ENCODE data around the gene ZCCHC2.

The ZCCHC2 gene

DNA sequence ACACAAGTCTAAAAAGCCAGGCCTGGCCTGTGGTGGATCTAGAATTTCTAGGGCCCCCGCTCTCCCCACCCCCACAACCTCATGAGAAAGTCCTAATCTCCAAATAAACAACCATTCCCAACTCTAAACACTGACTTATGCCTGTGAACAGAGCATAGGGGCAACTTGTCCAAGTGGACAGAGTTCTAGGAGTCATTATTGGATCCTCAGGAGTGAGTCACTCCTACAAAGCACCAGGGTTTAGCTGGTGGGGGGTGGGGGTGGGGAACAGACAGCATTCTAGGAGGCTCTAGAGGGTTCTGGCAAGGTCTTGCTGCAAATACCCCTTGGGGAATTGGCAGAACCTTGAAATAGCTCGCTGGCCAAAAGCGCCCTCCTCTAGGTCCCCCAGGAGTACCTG lies 83.3 kb downstream of the ZCCHC2 start:
- Histone ChIP-seq H3K9ac (no peak overlapping the region), H3K27me3 (no peaks in the 10 kb centered on the region), H3K4me1 (peaks cover 6 to 53% (median 45%) of the 10 kb centered on the region in 10 experiments), H3K9me3 (replicated peaks in 1 of 11) (peaks cover 0 to 21% (median 11%) of the 10 kb centered on the region in 11 experiments; a peak in 16 of 22 replicates), H3K27ac (peak overlapping the region in 1 of 11 experiments; percentile 6; a peak in 1 of 22 replicates), H3K4me3 (no peak overlapping the region), H3K36me3 (no peaks in the 10 kb centered on the region), H3K4me2 (peak overlapping the region in 8 of 11 experiments; percentile 26 to 78 (median 56); a peak in 13 of 22 replicates), H4K20me1 (no peaks in the 10 kb centered on the region)
- TF ChIP-seq Cebpa-rat (IDR thresholded peaks at IDR 0.05), result no peak

DNA sequence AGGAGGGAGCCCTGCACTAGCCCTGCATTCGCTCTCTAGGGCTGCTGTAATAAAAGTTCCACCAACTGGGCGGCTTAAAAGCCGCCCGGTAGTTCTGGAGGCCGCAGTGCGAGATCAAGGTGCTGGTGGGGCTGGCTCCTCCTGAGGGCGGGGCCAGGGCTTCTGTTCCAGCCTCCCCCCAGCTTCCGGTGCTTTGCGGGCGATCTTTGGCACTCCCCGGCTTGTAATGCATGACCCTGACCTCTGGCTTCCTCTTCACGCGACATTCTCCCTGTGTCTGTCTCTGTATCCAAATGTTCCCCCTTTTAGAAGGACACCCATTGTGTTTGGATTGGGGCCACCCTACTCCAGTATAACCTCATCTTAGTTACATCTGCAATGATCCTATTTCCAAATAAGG lies 84.5 kb downstream of the ZCCHC2 start:
- no peaks in the 10 kb centered on the region for H4K20me1 ChIP-seq
- H3K4me2 ChIP-seq, result no peak overlapping the region
- H3K9me3 ChIP-seq (replicated peaks in 1 of 11), result peaks cover 0 to 14% (median 7%) of the 10 kb centered on the region in 11 experiments; a peak in 8 of 22 replicates
- H3K4me1 ChIP-seq, result peaks cover 16 to 65% (median 57%) of the 10 kb centered on the region in 10 experiments
- H3K4me3 ChIP-seq, result no peak overlapping the region
- H3K36me3 ChIP-seq, result no peaks in the 10 kb centered on the region
- H3K27me3 ChIP-seq, result 0 out of 22 replicates have a peak, but pooled peaks cover 0 to 8% (median 0%) of the 10 kb centered on the region in 11 experiments
- TF ChIP-seq Cebpa-rat (IDR thresholded peaks at IDR 0.05), result no peak
- H3K27ac ChIP-seq, result no peak overlapping the region
- no peak overlapping the region for H3K9ac ChIP-seq

- H3K27me3 ChIP-seq, result 0 out of 22 replicates have a peak, but pooled peaks cover 0 to 9% (median 0%) of the 10 kb centered on the region in 11 experiments
- H3K36me3 ChIP-seq, result no peaks in the 10 kb centered on the region
- TF ChIP-seq Cebpa-rat (IDR thresholded peaks at IDR 0.05), result no peak
- H3K27ac ChIP-seq, result no peak overlapping the region
- H3K4me1 ChIP-seq, result peaks cover 21 to 71% (median 63%) of the 10 kb centered on the region in 10 experiments
- no peaks in the 10 kb centered on the region for H4K20me1 ChIP-seq
- H3K4me2 ChIP-seq, result no peak overlapping the region
- H3K9me3 ChIP-seq (replicated peaks in 1 of 11), result peaks cover 0 to 14% (median 7%) of the 10 kb centered on the region in 11 experiments; a peak in 8 of 22 replicates
- H3K4me3 ChIP-seq, result no peak overlapping the region
- H3K9ac ChIP-seq, result no peak overlapping the region
Measured at GRCh38 chr18:62607708-62608428, 85.0 kb downstream of the ZCCHC2 start.

GRCh38 chr18:62609764-62610163 lies 86.9 kb downstream of the ZCCHC2 start:
- no peak for TF ChIP-seq Cebpa-rat (IDR thresholded peaks at IDR 0.05)
- 0 out of 22 replicates have a peak, but pooled peaks cover 0 to 9% (median 0%) of the 10 kb centered on the region in 11 experiments for H3K27me3 ChIP-seq
- H3K4me3 ChIP-seq, result no peak overlapping the region
- H3K9ac ChIP-seq, result no peak overlapping the region
- peaks cover 0 to 14% (median 6%) of the 10 kb centered on the region in 11 experiments; a peak in 7 of 22 replicates for H3K9me3 ChIP-seq (replicated peaks in 1 of 11)
- no peaks in the 10 kb centered on the region for H3K36me3 ChIP-seq
- no peak overlapping the region for H3K27ac ChIP-seq
- H3K4me1 ChIP-seq, result peaks cover 25 to 66% (median 58%) of the 10 kb centered on the region in 10 experiments
- H3K4me2 ChIP-seq, result peak overlapping the region in 7 of 11 experiments; percentile 24 to 75 (median 46); a peak in 11 of 22 replicates
- H4K20me1 ChIP-seq, result no peaks in the 10 kb centered on the region

- Histone ChIP-seq H3K9me3 (replicated peaks in 1 of 11) (peaks cover 0 to 14% (median 6%) of the 10 kb centered on the region in 11 experiments; a peak in 7 of 22 replicates), H3K4me3 (no peak overlapping the region), H3K27me3 (0 out of 22 replicates have a peak, but pooled peaks cover 0 to 9% (median 0%) of the 10 kb centered on the region in 11 experiments), H4K20me1 (no peaks in the 10 kb centered on the region), H3K4me1 (peaks cover 21 to 61% (median 52%) of the 10 kb centered on the region in 10 experiments), H3K4me2 (peak overlapping the region in 9 of 11 experiments; percentile 41 to 79 (median 73); a peak in 14 of 22 replicates), H3K27ac (no peak overlapping the region), H3K9ac (no peak overlapping the region), H3K36me3 (no peaks in the 10 kb centered on the region)
- no peak for TF ChIP-seq Cebpa-rat (IDR thresholded peaks at IDR 0.05)
Measured at GRCh38 chr18:62610351-62610700, 87.5 kb downstream of the ZCCHC2 start.

DNA sequence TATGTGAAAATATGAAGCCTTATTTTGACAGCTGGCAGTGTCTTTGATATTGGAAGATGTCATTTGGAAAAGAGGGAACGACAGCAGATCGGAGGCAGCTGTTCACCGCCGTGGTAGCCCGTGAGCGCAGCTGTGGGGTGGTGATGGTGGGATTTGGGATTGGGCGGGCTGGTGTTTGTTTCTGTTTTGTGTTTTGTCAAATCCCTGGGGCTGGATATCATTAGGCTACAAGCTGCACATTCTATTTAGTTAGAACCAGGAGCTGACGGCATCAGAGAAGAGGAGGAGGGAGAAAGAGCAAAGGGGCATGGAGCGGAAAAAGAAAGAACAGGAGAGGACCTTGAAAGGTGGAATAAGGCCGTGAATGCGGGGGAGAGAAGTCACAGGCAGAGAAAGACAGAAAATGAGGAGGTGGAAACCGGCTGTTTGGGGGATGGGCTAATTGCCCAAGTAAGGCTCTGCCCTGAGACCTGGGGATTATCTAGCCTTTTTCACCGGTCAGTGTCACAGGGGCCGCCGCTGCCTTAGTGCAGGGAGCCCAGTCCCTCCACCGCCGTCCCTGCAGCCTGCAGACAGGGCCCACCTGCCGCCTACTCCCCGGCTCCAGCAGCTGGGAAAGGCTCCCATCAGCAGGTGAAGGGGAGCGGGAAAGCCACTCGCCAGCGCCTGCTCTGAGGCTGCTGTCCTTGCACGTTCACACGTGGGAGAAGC lies 88.0 kb downstream of the ZCCHC2 start:
- TF ChIP-seq Cebpa-rat (IDR thresholded peaks at IDR 0.05), result no peak
- Histone ChIP-seq H3K4me1 (peaks cover 21 to 55% (median 47%) of the 10 kb centered on the region in 10 experiments), H3K4me2 (peak overlapping the region; percentile 35 to 79 (median 64); a peak in 19 of 22 replicates), H3K36me3 (no peaks in the 10 kb centered on the region), H4K20me1 (no peaks in the 10 kb centered on the region), H3K27ac (no peak overlapping the region), H3K9me3 (replicated peaks in 1 of 11) (peaks cover 0 to 14% (median 6%) of the 10 kb centered on the region in 11 experiments; a peak in 7 of 22 replicates), H3K27me3 (0 out of 22 replicates have a peak, but pooled peaks cover 0 to 9% (median 0%) of the 10 kb centered on the region in 11 experiments), H3K9ac (no peak overlapping the region; a peak in 1 of 22 replicates), H3K4me3 (no peak overlapping the region)

DNA sequence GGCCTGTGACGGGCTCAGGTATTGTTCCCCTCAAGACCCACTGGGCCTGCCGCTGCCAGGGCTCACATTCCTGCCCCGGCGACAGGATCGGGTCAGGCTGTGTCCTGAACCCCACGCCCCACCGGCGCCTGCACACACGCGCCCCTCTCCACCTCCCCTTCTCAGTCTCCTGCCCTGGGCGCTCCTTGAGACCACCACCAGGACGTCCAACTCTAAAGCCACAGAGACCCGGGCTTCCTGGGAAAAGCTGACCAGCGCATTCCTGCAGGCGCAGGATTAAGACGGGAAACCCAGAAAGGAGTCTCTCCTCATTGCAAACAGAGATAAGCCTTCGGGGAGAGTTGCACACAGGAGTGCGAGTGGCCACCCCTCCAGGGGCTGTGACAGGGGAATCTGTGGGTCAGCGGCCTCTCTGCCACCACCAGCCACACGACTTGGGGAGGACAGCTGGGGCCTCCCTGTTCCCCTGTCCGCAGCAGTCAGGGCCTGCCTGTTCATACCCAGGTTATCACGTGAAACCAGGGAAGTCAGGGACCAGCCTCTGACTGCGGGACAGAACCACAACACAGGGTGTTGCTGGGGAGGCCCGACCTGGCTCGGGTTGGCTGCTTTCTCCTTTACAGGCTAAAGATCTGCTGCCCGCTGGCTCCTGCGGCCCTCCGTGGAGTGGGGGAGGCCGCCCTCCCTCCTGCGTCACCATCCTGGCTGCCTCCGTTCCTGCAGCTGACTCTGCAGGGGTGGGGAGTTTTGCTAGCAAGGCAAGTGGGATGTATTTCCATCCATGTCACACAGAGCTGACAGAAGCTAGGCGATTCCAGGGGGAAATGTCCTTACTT lies 88.8 kb downstream of the ZCCHC2 start:
- Histone ChIP-seq H3K9me3 (replicated peaks in 1 of 11) (peaks cover 0 to 14% (median 6%) of the 10 kb centered on the region in 11 experiments; a peak in 7 of 22 replicates), H3K4me2 (peak overlapping the region; percentile 48 to 79 (median 64)), H4K20me1 (no peaks in the 10 kb centered on the region), H3K9ac (no peak overlapping the region), H3K27me3 (0 out of 22 replicates have a peak, but pooled peaks cover 0 to 9% (median 0%) of the 10 kb centered on the region in 11 experiments), H3K4me1 (peaks cover 21 to 47% (median 41%) of the 10 kb centered on the region in 10 experiments), H3K27ac (no peak overlapping the region), H3K4me3 (no peak overlapping the region), H3K36me3 (no peaks in the 10 kb centered on the region)
- no peak for TF ChIP-seq Cebpa-rat (IDR thresholded peaks at IDR 0.05)

GRCh38 chr18:62612289-62612645 lies 89.4 kb downstream of the ZCCHC2 start:
- peaks cover 0 to 10% (median 3%) of the 10 kb centered on the region in 11 experiments; a peak in 7 of 22 replicates for H3K9me3 ChIP-seq (replicated peaks in 1 of 11)
- H3K9ac ChIP-seq, result 0 out of 22 replicates have a peak overlapping the region, but pooled peaks of 1 of the 11 experiments have one; percentile 1
- no peak for TF ChIP-seq Cebpa-rat (IDR thresholded peaks at IDR 0.05)
- no peak overlapping the region for H3K27ac ChIP-seq
- H4K20me1 ChIP-seq, result no peaks in the 10 kb centered on the region
- H3K4me1 ChIP-seq, result peaks cover 21 to 46% (median 41%) of the 10 kb centered on the region in 10 experiments
- H3K27me3 ChIP-seq, result 0 out of 22 replicates have a peak, but pooled peaks cover 0 to 9% (median 0%) of the 10 kb centered on the region in 11 experiments
- peak overlapping the region; percentile 48 to 79 (median 64) for H3K4me2 ChIP-seq
- 0 out of 20 replicates have a peak overlapping the region, but pooled peaks of 1 of the 10 experiments have one; percentile 5 for H3K4me3 ChIP-seq
- H3K36me3 ChIP-seq, result no peaks in the 10 kb centered on the region

All from BLaER1 treated with 17β-estradiol and CSF1 and Interleukin-3, amounts not matched to agents 10 nM and 100 nM (cell line).